ENCODE measurements around the gene CCR6.
"Not testable (repeated sequence)": the region's sequence is repeated elsewhere in the genome, so short reads cannot be mapped to it uniquely, and the experiment has no call there.

DNA sequence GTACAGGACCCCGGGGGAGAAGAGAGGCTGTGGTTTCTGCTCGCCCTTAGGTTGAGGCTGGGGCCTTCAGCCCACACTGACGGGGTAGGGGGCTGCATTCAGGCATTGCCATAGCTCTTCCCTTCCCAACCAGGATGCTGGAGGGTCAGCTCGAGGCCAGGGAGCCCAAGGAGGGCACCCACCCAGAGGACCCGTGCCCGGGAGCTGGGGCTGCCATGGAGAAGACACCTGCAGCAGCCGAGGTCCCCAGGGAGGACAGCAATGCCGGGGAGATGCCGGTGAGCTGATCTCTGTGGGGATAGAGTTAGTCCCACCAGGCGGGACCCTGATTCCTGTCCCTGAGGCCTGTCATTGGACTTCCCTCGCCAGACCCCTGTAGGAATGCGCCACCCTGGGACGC is 49.1 kb downstream of the CCR6 start:
- TF ChIP-seq, protein P1, sequence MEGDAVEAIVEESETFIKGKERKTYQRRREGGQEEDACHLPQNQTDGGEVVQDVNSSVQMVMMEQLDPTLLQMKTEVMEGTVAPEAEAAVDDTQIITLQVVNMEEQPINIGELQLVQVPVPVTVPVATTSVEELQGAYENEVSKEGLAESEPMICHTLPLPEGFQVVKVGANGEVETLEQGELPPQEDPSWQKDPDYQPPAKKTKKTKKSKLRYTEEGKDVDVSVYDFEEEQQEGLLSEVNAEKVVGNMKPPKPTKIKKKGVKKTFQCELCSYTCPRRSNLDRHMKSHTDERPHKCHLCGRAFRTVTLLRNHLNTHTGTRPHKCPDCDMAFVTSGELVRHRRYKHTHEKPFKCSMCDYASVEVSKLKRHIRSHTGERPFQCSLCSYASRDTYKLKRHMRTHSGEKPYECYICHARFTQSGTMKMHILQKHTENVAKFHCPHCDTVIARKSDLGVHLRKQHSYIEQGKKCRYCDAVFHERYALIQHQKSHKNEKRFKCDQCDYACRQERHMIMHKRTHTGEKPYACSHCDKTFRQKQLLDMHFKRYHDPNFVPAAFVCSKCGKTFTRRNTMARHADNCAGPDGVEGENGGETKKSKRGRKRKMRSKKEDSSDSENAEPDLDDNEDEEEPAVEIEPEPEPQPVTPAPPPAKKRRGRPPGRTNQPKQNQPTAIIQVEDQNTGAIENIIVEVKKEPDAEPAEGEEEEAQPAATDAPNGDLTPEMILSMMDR (conservative IDR thresholded peaks at IDR 0.05 in 1 of 2, IDR thresholded peaks at IDR 0.05 in 1 of 2; ENCODE audit: low read depth in 1 of 2, low read length in 2 of 2), result not testable (repeated sequence)
- not testable (repeated sequence) for TF ChIP-seq EZH2 (IDR thresholded peaks at IDR 0.05; ENCODE audit: low read length, missing control alignments)
